ENCODE measurements around the gene PMPCA. TPM values are rescaled to one million over a fixed set of nuclear protein-coding genes. Genes with fewer than 3 reads are reported as not detected.
"Not testable (repeated sequence)": the region's sequence is repeated elsewhere in the genome, so short reads cannot be mapped to it uniquely, and the experiment has no call there.

PMPCA gene
- total RNA-seq, 1 experiment from 2014 or later = 83.7 TPM

DNA sequence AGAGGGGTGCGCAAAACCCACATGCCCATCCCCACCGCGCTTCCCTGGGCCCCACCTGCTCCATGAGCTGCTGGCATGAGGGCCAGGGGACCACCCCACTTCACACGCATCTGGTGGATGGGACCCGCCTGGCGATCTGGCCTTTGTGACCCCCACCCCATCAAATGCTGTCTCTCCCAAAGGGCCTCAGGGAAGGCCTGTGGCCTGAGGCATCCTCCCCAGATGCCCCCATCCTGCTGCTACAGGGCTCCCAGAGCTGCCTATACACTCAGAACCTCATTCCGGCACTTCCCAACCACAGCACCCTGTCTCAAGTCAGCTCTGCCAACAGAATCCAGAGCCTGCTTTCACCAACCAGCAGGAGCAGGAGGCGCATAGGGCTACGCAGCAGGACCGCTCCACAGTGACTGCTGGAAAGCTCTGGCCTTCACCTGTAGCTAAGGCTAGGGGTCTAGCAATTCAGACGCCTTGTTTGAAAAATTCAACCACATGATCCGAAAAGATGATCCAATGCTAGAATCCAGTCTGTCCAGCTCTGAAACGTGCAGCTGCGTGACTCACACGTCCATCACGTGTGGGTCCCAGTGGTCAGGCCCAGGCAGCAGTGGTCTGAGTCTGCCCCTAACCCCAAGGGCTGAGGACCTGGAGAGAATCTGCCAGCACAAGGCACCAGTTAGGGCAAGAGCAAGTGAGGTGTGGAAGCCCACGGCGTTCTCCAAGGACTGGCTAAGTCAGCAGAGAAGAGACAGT is 9.1 kb upstream of the PMPCA start:
- H3K9me3 ChIP-seq = no peaks in the 10 kb centered on the region
- no peak for DNase-seq
- H3K36me3 ChIP-seq = peaks cover 50% of the 10 kb centered on the region
- no peak overlapping the region for H3K4me3 ChIP-seq
- H3K27me3 ChIP-seq = no peaks in the 10 kb centered on the region

DNA sequence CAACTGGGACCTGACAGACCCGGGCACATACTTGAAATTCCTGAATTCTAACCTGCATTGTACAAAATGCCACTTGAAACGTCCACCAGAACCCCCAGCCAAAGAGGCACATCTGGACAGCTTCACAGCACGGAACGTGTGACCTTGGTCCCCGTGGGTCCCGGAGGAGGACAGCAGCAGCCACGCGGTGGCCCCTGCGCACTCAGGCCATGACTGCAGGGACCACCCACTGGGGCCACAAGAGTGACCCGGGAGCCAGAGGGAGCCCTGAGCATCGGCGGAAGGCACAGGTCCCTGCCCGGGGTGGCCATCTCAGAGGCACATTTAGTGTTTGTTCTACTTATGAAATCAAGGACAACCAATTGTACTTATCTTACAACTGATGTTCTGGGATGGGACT is 8.4 kb upstream of the PMPCA start:
- Histone ChIP-seq H3K4me3 (no peak overlapping the region), H3K9me3 (no peaks in the 10 kb centered on the region), H3K36me3 (peaks cover 48% of the 10 kb centered on the region), H3K27me3 (no peaks in the 10 kb centered on the region)
- no peak for DNase-seq

DNA sequence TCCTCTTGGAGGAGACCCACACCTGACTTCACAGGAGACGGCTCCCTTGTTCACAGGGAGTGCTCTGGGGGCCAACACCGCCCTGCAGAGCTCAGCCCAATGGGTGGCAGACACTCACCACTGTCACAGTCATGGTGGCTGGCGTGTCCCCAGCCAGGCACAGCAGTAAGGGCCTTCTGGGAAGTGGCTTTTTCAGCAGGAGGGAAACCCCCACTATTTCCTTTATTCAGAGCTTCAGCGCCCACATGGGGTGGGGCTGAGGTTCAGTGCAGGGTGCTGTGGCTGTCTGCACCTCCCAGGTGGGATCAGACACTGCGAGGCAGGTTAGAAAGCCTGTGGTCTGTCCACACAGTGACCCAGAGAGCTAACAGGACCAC is 6.9 kb upstream of the PMPCA start:
- Histone ChIP-seq H3K36me3 (peaks cover 46% of the 10 kb centered on the region), H3K9me3 (no peaks in the 10 kb centered on the region), H3K27me3 (no peaks in the 10 kb centered on the region), H3K4me3 (no peak overlapping the region)
- DNase-seq = no peak

DNA sequence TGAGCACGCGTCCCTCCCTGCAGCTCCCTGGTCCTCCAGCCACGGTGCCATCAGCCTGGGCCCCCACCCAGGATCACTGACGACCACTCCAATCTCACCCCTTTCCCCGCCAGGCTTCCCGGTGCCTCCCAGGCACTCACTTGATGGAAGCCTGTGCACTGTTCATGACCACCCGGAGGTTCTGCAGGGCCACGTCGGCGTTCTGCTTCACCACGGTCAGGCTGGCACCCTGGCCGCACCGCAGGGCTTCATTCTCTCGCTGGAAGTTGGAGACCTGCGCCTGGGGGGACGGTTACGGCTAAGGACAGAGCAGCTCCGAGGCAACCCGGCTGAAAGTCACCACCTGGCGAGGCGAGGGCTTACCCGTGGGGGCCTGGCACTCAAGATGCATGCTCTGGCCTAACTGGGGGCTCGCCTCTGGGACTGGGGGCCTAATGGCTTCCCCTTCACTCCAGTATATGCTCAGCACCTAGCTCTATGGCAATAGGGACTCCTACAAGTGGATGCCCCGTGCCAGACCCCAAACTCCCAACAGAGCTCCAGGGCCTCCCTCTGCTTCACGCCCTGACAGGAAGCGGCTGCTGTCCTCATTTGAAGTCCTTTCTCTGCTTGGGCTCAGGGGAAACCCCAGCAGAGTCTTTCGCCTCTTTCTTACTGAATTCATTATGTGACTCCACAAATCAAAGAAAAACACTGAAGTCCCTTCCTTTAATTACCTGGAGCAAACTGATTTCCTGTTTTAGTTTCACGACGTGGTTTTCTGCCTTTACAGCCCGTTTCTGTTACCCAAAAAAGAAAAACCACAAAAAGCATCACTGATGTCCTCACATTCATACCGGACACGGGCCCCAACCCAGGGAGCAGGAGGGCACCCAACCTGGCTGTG is 6.3 kb upstream of the PMPCA start:
- no peaks in the 10 kb centered on the region for H3K9me3 ChIP-seq
- no peak overlapping the region for H3K4me3 ChIP-seq
- H3K36me3 ChIP-seq = peaks cover 48% of the 10 kb centered on the region
- DNase-seq = no peak
- no peaks in the 10 kb centered on the region for H3K27me3 ChIP-seq

DNA sequence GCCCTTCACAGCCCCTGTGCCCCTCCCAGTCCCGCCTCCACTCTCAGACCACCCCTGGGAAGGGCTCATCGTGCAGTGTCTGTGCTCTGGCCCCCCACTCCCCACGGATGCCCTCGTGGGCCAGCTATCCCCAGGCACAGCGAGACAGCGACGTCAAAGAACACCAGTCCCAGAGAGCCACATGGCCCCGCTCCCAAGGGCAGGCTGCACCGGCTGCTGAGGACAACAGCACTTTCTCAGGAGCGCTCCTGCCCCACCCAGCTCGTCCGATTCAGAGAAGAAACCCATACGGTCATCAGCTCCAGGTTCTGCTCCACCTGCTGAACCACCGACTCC is 5.7 kb upstream of the PMPCA start:
- Histone ChIP-seq H3K27me3 (no peaks in the 10 kb centered on the region), H3K36me3 (peaks cover 54% of the 10 kb centered on the region), H3K9me3 (no peaks in the 10 kb centered on the region), H3K4me3 (no peak overlapping the region)
- DNase-seq = no peak

DNA sequence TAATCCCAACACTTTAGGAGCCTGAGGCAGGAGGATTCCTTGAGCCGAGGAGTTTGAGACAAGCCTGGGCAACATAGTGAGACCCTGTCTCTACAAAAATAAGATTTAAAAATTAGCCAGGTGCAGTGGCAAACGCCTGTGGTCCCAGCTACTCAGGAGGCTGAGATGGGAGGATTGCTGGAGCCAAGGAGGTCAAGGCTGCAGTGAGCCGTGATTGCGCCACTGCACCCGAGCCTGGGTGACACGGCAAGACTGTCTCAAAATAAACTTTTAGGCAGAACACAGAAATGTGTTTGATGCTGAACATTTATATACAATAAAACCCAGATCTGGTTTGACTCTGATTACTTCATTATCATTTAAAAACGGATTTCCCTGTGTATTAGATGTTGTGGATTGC is 5.0 kb upstream of the PMPCA start:
- Histone ChIP-seq H3K36me3 (peaks cover 54% of the 10 kb centered on the region), H3K9me3 (no peaks in the 10 kb centered on the region), H3K27me3 (no peaks in the 10 kb centered on the region), H3K4me3 (no peak overlapping the region)
- DNase-seq = no peak

DNA sequence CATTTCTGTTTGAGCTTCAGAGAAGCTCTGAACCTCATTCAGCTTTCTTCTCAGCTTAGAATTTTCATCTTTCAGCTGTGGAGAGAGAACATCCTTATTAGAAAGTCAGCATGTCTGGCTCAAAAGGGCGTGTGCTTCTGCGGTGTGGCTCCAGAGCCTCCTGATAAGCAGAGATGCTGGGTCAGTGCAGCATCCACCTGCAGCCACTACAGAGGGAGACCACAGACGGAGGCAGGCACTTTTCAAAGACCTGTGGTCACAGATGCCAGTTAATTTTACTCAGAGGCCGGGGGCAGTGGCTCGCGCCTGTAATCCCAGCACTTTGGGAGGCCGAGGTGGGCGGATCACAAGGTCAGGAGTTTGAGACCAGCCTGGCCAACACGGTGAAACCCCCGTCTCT is 4.6 kb upstream of the PMPCA start:
- H3K4me3 ChIP-seq, H3K9me3 ChIP-seq, H3K27me3 ChIP-seq, DNase-seq: not testable (repeated sequence)
- peaks cover 58% of the 10 kb centered on the region for H3K36me3 ChIP-seq

DNA sequence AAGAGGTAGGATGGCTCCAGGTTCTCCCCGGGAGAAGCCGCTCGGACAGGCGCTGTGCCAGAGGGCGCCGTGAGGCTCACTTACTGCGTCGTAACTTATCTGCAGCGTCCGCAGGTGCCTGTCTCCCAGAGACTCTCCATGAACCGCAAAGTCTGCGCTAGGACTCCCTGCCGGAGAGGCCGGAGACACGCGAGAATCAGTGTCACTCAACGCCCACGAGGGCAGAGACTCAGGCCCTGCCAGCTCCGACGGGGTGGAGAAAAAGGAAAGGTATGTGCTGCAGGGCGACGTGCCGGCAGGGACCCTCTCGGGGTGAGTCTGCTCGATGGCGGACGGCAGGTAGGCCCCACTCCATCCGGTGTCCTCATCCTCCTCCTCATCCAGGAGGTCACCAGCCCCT is 3.4 kb upstream of the PMPCA start:
- H3K9me3 ChIP-seq, H3K27me3 ChIP-seq, DNase-seq, H3K4me3 ChIP-seq: not testable (repeated sequence)
- H3K36me3 ChIP-seq = peaks cover 60% of the 10 kb centered on the region

DNA sequence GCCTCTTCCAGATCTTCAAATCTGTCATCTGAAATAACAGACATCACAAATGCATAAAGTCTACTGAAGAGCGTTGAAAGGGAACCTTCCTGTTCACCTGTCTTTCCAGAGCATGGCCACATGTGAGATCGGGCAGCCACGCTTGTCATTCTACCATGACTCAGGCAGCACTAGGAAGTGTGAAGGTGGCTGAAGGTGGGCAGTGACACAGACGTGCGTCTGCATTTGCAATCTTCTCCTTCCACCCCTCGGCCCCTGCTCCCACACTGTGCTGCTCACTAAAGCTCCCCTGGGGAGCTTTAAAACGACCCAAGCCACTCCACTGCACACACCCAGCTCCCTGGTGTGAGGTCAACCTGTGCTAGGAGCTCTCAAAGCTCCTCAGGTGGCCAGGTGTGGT is 2.5 kb upstream of the PMPCA start:
- no peak overlapping the region for H3K4me3 ChIP-seq
- no peaks in the 10 kb centered on the region for H3K9me3 ChIP-seq
- no peaks in the 10 kb centered on the region for H3K27me3 ChIP-seq
- DNase-seq = no peak
- peaks cover 67% of the 10 kb centered on the region for H3K36me3 ChIP-seq

DNA sequence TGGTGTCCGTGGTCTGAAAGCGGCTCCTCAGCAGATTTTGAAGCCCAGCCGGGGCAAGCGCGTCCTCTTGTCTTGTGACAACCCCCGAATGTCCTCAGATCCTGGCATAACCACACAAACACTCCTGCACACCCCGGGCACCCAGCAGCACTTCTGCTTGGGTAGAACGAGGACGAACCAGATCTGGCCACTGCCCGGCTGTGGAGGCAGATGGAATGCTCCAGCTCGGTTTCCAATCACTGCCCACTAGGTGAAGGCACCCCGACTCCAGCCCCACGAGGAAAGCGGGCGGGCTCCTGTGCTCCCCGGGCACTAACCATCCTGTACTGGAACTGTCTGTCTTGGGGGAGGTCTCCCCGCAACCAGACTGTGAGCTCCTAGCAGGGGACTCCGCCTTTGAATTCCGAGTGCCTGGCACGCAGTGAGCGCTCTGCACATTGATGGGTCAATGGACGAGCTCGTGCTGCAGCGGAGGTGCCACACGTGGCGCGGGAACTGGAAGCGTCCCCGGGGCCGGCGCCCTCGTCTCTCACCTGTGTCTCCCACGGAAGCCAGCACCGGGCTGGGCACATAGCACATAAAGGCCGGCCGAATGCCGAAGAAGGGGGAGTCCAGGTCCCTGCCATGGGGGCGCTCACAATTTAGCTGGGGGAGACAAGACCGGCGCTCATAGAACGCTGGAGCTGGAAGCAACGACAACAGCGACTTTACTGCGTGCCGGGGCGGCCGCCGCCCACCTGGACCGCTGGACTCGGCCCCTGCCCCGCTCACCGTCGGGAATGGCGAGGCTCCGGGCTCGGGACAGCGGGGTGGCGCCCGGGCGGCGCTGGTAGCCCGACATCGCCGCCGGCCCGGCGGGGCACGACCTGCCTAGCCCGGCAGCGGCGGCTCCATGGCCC is 652 bp upstream of the PMPCA start:
- peaks cover 77% of the 10 kb centered on the region for H3K36me3 ChIP-seq
- peak overlapping the region; percentile 99 for H3K4me3 ChIP-seq
- H3K27me3 ChIP-seq = no peaks in the 10 kb centered on the region
- DNase-seq = peak; percentile 52
- H3K9me3 ChIP-seq = no peaks in the 10 kb centered on the region

DNA sequence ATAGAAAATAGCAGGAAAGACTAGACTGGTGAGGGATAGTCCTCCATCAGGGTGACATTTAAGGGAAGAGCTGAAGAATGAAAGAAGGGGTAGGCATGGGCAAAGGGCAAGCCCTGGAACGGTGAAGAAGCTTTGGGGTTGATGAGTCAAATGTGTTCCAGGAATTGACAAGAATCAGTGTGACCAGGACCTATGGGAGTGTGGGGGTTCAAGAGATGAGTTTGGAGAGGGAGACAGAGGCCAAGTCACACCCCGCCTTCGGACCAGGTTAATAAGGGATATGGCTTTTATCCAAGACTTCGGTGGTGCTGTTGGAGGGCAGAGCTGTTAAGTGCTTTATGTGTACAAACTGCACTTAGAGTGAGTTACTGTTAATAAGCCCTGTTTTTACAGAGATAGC is 920 bp downstream of the PMPCA start:
- Histone ChIP-seq H3K9me3 (no peaks in the 10 kb centered on the region), H3K27me3 (no peaks in the 10 kb centered on the region), H3K36me3 (peaks cover 77% of the 10 kb centered on the region), H3K4me3 (peak overlapping the region; percentile 99)
- DNase-seq = no peak

DNA sequence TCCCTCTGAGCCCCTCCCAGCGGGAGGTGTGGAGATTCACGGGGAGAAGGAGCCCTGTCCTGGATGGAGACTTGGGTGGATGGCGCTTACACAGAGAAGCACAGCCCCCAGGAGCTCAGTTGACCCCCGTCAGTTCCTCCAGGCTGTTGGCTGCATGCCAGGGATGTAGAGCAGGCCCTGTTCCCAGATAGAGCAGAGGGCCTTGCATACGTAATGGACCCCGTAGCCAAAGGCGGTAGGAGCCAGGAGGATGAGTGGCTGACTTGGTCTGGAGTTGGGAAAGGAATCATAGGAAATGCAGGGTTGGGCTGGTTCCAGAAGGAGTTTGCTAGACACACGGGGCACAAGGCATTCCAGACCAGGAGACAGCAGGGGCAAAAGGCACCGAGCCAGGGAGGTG is 2.5 kb downstream of the PMPCA start:
- DNase-seq = no peak
- no peaks in the 10 kb centered on the region for H3K27me3 ChIP-seq
- no peaks in the 10 kb centered on the region for H3K9me3 ChIP-seq
- no peak overlapping the region for H3K4me3 ChIP-seq
- H3K36me3 ChIP-seq = peaks cover 81% of the 10 kb centered on the region

DNA sequence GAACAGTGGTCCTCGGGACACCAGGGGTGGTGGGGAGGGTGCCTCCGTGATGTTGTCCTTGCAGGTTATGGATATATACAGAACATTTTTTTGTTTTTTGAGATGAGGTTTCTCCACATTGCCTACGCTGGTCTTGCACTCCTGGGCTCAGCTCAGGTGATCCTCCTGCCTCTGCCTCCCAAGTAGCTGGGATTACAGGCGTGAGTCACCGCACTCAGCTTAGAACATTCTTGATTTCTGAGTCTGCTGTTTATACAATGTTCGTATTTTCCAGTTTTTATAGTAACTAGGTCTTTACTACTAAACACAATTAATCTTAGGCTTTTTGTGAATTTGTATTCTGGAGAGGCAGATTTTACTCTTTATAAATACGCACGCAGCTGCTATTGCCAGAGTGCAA is 6.0 kb downstream of the PMPCA start:
- Histone ChIP-seq H3K9me3 (no peaks in the 10 kb centered on the region), H3K36me3 (peaks cover 85% of the 10 kb centered on the region), H3K27me3 (no peaks in the 10 kb centered on the region), H3K4me3 (no peak overlapping the region)
- DNase-seq = no peak

DNA sequence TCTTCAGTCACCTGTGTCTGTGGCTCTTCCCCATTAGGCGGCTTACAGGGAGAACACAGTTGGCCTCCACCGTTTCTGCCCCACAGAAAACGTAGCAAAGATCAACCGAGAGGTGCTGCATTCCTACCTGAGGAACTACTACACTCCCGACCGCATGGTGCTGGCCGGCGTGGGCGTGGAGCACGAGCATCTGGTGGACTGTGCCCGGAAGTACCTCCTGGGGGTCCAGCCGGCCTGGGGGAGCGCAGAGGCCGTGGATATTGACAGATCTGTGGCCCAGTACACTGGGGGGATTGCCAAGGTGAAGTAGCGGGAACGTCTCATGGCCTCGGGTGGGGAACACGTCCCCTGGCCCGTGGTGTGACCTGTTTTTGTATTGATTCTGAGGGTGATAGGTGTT is 6.5 kb downstream of the PMPCA start:
- DNase-seq = no peak
- Histone ChIP-seq H3K36me3 (peaks cover 87% of the 10 kb centered on the region), H3K27me3 (no peaks in the 10 kb centered on the region), H3K9me3 (no peaks in the 10 kb centered on the region), H3K4me3 (no peak overlapping the region)

DNA sequence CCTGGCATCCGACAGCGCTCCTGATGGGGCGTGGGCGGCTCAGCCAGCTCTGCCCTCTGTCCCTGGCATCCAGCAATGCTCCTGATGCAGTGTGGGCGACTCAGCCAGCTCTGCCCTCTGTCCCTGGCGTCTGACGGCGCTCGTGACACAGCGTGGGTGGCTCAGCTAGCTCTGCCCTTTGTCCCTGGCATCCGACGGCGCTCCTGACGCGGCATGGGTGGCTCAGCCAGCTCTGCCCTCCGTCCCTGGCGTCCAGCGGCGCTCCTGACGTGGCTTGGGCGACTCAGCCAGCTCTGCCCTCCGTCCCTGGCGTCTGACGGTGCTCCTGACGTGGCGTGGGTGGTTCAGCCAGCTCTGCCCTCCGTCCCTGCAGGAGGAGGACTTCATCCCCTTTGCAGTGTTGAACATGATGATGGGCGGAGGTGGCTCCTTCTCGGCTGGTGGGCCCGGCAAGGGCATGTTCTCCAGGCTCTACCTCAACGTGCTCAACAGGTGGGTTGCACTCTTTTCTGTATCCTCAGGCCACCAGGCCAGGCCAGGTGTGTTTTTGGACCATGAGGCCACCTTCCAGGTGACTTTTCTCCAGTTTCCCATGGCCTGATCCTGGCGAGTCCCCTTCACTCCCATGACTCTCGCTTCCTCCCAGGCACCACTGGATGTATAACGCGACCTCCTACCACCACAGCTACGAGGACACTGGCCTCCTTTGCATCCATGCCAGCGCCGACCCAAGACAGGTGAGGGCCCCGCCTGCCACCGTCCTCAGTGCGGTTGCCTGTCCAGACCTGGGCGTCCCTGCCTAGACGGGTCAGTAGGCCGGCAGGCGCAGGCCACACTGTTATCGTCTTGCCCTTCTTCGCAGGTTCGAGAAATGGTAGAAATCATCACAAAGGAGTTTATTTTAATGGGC is 8.0 kb downstream of the PMPCA start:
- DNase-seq = no peak
- H3K36me3 ChIP-seq = peaks cover 86% of the 10 kb centered on the region
- no peak overlapping the region for H3K4me3 ChIP-seq
- H3K9me3 ChIP-seq = no peaks in the 10 kb centered on the region
- no peaks in the 10 kb centered on the region for H3K27me3 ChIP-seq

DNA sequence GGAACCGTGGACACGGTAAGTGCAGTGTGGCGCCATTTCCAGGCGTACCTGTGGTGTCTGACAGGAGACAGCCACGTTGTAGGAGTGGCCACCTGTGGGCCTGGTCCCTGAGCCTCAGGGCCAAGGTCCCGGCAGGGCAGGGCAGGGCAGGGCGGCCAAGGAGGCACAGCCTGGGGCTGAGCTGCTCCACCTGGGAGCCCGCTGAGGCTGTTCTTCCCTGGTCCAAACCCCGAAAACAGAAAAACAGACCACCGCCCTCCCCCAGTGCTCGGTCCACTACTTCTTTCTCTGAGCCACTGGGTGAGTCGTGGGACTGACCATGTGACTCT is 8.6 kb downstream of the PMPCA start:
- H3K27me3 ChIP-seq = no peaks in the 10 kb centered on the region
- H3K4me3 ChIP-seq = no peak overlapping the region
- DNase-seq = no peak
- no peaks in the 10 kb centered on the region for H3K9me3 ChIP-seq
- H3K36me3 ChIP-seq = peaks cover 86% of the 10 kb centered on the region

Measured in MG63 (cell line).